ENCODE data around the gene DUSP22.
A peak's percentile ranks its signal among the peaks of the same experiment; 100 is the strongest.

The DUSP22 gene

GRCh38 chr6:329888-330691 is 37.8 kb downstream of the DUSP22 start:
- TF ChIP-seq ZNF565 (CRISPR knock-in tag; conservative IDR thresholded peaks at IDR 0.05; ENCODE audit: low read depth) (no peak), ARNTL (CRISPR knock-in tag; IDR thresholded peaks at IDR 0.05; ENCODE audit: borderline replicate concordance, low read depth) (no peak), BACH2 (CRISPR knock-in tag; IDR thresholded peaks at IDR 0.05; ENCODE audit: borderline replicate concordance) (no peak), ZNF70 (CRISPR knock-in tag; IDR thresholded peaks at IDR 0.05) (no peak), TOX (CRISPR knock-in tag; IDR thresholded peaks at IDR 0.05; ENCODE audit: borderline replicate concordance) (no peak), CSDC2 (CRISPR knock-in tag; IDR thresholded peaks at IDR 0.05) (no peak)
- peak; percentile 26 for ATAC-seq

- TF ChIP-seq ZNF8 (CRISPR knock-in tag; IDR thresholded peaks at IDR 0.05) (no peak), SNAI2 (CRISPR knock-in tag; IDR thresholded peaks at IDR 0.05) (no peak), CSRNP3 (CRISPR knock-in tag; IDR thresholded peaks at IDR 0.05) (no peak), RARB (CRISPR knock-in tag; IDR thresholded peaks at IDR 0.05) (no peak), GLIS3 (CRISPR knock-in tag; IDR thresholded peaks at IDR 0.05) (no peak), PPARA (CRISPR knock-in tag; IDR thresholded peaks at IDR 0.05; ENCODE audit: borderline replicate concordance) (no peak), TCF4 (CRISPR knock-in tag; IDR thresholded peaks at IDR 0.05; ENCODE audit: borderline replicate concordance) (no peak), ARNTL (CRISPR knock-in tag; IDR thresholded peaks at IDR 0.05; ENCODE audit: borderline replicate concordance, low read depth) (no peak), ESRRG (CRISPR knock-in tag; IDR thresholded peaks at IDR 0.05) (no peak), ZNF565 (CRISPR knock-in tag; conservative IDR thresholded peaks at IDR 0.05; ENCODE audit: low read depth) (no peak), CREB5 (CRISPR knock-in tag; IDR thresholded peaks at IDR 0.05; ENCODE audit: low read depth) (no peak), ZFP3 (CRISPR knock-in tag; IDR thresholded peaks at IDR 0.05) (no peak)
- no peak for ATAC-seq
These were observed 38.7 kb downstream of the DUSP22 start for GRCh38 chr6:330948-331347.

- no peak for ATAC-seq
These were observed 39.6 kb downstream of the DUSP22 start for GRCh38 chr6:331622-332521.

GRCh38 chr6:332671-333070 is 40.4 kb downstream of the DUSP22 start:
- ATAC-seq = no peak
- TF ChIP-seq RARB (CRISPR knock-in tag; IDR thresholded peaks at IDR 0.05) (no peak), TOX (CRISPR knock-in tag; IDR thresholded peaks at IDR 0.05; ENCODE audit: borderline replicate concordance) (no peak), CREB5 (CRISPR knock-in tag; IDR thresholded peaks at IDR 0.05; ENCODE audit: low read depth) (no peak), ZNF565 (CRISPR knock-in tag; conservative IDR thresholded peaks at IDR 0.05; ENCODE audit: low read depth) (no peak), GLIS3 (CRISPR knock-in tag; IDR thresholded peaks at IDR 0.05) (no peak), PATZ1 (CRISPR knock-in tag; IDR thresholded peaks at IDR 0.05; ENCODE audit: borderline replicate concordance) (no peak), ZNF70 (CRISPR knock-in tag; IDR thresholded peaks at IDR 0.05) (no peak), CSDC2 (CRISPR knock-in tag; IDR thresholded peaks at IDR 0.05) (no peak), SNAI2 (CRISPR knock-in tag; IDR thresholded peaks at IDR 0.05) (no peak), PPARA (CRISPR knock-in tag; IDR thresholded peaks at IDR 0.05; ENCODE audit: borderline replicate concordance) (no peak), ZFP30 (CRISPR knock-in tag; IDR thresholded peaks at IDR 0.05) (no peak), TSHZ2 (CRISPR knock-in tag; IDR thresholded peaks at IDR 0.05) (no peak), OSR1 (CRISPR knock-in tag; IDR thresholded peaks at IDR 0.05) (no peak), ZNF8 (CRISPR knock-in tag; IDR thresholded peaks at IDR 0.05) (no peak)

More at GRCh38 chr6:331622-332521, 39.6 kb downstream of the DUSP22 start:
- TF ChIP-seq ZNF565 (CRISPR knock-in tag; conservative IDR thresholded peaks at IDR 0.05; ENCODE audit: low read depth) (no peak), SNAI2 (CRISPR knock-in tag; IDR thresholded peaks at IDR 0.05) (no peak), ZC3H10 (CRISPR knock-in tag; IDR thresholded peaks at IDR 0.05) (no peak), GLIS3 (CRISPR knock-in tag; IDR thresholded peaks at IDR 0.05) (no peak), TOX (CRISPR knock-in tag; IDR thresholded peaks at IDR 0.05; ENCODE audit: borderline replicate concordance) (no peak), CREB5 (CRISPR knock-in tag; IDR thresholded peaks at IDR 0.05; ENCODE audit: low read depth) (no peak), RARB (CRISPR knock-in tag; IDR thresholded peaks at IDR 0.05) (no peak)
